ENCODE data around the gene APBB2.

The APBB2 gene

GRCh38 chr4:41124916-41125548, 89.3 kb downstream of the APBB2 start:
- no peak overlapping the region for H3K27ac ChIP-seq

GRCh38 chr4:41122775-41123174, 91.6 kb downstream of the APBB2 start:
- H3K27ac ChIP-seq: no peak overlapping the region
- TF ChIP-seq, protein P1, sequence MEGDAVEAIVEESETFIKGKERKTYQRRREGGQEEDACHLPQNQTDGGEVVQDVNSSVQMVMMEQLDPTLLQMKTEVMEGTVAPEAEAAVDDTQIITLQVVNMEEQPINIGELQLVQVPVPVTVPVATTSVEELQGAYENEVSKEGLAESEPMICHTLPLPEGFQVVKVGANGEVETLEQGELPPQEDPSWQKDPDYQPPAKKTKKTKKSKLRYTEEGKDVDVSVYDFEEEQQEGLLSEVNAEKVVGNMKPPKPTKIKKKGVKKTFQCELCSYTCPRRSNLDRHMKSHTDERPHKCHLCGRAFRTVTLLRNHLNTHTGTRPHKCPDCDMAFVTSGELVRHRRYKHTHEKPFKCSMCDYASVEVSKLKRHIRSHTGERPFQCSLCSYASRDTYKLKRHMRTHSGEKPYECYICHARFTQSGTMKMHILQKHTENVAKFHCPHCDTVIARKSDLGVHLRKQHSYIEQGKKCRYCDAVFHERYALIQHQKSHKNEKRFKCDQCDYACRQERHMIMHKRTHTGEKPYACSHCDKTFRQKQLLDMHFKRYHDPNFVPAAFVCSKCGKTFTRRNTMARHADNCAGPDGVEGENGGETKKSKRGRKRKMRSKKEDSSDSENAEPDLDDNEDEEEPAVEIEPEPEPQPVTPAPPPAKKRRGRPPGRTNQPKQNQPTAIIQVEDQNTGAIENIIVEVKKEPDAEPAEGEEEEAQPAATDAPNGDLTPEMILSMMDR (conservative IDR thresholded peaks at IDR 0.05): no peak; the same call in 1 of the 2 replicates

More at GRCh38 chr4:41124916-41125548, 89.3 kb downstream of the APBB2 start:
- TF ChIP-seq, protein P1 (conservative IDR thresholded peaks at IDR 0.05): no peak

DNA sequence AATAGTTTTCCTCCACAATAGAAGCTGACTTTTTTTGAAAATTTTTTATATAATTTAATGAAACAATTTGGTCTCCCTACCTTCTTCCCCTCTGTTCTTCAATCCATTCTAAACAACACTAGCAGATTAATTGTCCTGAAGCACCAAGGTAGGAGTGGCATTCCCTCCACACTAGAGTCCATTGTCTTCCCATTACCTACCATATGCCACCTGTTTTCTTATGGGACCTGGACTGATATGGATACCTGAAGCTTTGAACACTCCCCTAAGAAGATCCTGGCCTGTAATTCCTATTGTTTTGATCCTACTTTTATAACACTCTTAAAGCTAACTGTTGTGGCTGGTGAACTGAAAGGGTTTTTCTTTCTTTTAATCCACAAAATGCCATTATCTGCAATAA, 92.0 kb downstream of the APBB2 start:
- H3K27ac ChIP-seq: no peak overlapping the region
- TF ChIP-seq, protein P1 (conservative IDR thresholded peaks at IDR 0.05): no peak

GRCh38 chr4:41121906-41122305, 92.4 kb downstream of the APBB2 start:
- H3K27ac ChIP-seq: no peak overlapping the region
- TF ChIP-seq, protein P1 (conservative IDR thresholded peaks at IDR 0.05): no peak

GRCh38 chr4:41120297-41121217, 93.8 kb downstream of the APBB2 start:
- peak overlapping the region; percentile 32; the same call in 1 of the 2 replicates for H3K27ac ChIP-seq
- TF ChIP-seq, protein P1 (conservative IDR thresholded peaks at IDR 0.05): no peak

- H3K27ac ChIP-seq: peak overlapping the region; percentile 32; the same call in 1 of the 2 replicates
- TF ChIP-seq, protein P1 (conservative IDR thresholded peaks at IDR 0.05): no peak
These were observed 94.5 kb downstream of the APBB2 start for GRCh38 chr4:41119867-41120295.

GRCh38 chr4:41111791-41112190, 102.6 kb downstream of the APBB2 start:
- TF ChIP-seq, protein P1 (conservative IDR thresholded peaks at IDR 0.05): no peak
- H3K27ac ChIP-seq: no peak overlapping the region

Measured in VCaP (cell line).